ENCODE measurements around the gene PCED1B.

PCED1B gene

DNA sequence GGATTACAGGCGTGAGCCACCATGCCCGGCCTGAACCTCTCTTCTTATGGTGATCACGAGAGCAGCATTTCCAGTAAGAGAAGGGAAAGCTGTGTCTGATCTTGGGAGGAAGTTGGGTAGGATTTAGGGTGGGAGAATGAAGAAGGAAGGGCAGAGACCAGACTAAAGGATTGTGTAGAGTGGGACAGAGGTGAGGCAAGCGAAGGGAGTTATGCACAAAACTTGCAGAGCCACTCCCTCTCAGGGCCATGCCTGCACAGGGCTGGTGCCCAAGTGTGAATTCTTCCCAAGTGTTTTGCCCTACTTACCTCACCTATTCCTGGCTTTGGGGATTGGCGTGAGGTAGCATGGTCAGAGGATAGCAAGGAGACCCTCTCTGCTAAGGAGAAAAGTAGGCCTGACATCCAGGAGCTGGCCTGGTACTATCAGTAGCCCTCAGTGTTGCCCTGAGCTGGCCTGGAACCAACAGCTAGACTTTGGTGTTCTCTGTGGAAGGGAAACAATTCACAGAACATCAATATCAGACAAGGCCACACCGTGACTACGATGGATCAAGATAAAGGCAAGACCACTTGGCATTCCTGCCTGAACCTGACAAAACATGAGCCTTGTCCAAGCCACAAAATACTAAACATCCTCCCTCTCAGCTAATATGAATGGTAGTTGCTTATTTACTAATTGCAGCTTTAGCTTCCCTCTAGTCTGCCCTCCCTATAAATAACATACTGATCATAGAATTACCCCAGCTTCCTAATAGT, 201.3 kb downstream of the PCED1B start:
- DNase-seq: no peak

DNA sequence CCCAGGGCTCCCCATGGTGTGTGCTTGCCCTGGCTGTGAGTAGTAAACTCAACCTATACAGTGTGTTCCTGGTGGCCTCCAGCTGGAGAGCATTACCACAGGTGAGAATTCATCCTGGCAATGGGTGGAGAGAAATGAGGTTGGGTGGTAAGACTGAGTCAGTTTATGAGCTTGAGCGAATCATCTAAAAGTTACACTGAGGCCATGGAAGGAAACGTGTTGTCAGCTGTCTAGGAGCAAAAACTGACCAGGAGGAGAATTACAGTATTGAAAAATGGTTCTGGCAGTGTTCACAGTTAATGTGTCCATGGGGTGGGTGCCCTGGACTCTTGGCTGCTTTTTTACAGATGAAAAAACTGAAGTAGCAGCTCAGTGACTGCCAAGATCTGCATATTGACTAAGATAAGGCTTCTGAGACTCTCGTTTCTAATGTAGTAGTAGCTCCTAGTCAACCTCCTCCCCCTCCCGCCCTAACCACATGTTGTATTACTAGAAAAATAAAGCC, 202.3 kb downstream of the PCED1B start:
- DNase-seq: no peak

DNA sequence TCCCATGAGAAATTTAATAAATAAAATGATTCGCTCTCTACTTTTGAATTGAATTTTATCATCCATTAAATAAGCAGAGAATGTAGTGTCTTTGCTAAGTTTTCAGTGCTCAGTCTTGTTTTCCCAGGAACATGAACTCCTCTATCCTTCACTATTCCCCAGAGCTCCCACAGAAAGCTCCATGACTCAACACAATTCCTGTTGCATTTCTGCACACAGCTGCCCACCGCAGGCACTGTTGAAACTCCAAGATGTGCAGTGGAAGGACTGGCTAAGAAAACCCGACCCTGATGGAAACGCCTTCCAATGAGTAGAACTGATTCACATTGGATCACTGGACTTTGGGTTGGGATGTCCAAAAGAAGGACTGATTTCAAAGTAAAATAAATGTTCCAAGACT, 202.8 kb downstream of the PCED1B start:
- no peak for DNase-seq

Measured in AML-193 (cell line).